NCI-H82 (cell line): ENCODE data around the gene ABCC6.
"Not testable (repeated sequence)": the region's sequence is repeated elsewhere in the genome, so short reads cannot be mapped to it uniquely, and the experiment has no call there.

Experiments used
- DNase-seq: peaks from one replicate; lab custom pipeline; 2025; lab: John Stamatoyannopoulos, UW

ABCC6 gene

DNA sequence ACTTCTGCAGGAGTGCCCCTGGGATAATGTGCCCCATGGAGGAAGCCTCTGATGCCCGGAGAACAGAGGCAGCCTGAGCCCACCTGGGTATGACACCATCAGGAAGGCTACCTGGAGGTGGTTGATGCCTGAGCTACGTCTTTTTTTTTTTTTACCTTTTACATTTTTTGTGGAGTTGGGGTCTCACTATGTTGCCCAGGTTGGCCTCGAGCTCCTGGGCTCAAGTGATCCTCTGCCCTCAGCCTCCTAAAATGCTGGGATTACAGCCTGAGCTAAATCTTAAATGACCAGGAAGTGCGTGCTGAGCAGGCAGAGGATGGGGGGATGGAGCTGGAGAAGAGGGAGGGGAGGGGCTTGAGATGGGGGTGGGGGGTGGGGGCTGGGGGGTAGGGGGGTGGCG lies 32.7 kb downstream of the ABCC6 start:
- DNase-seq, result no peak

- DNase-seq, result no peak
Measured at GRCh38 chr16:16189842-16190241, 33.5 kb downstream of the ABCC6 start.

GRCh38 chr16:16188827-16189226 lies 34.5 kb downstream of the ABCC6 start:
- DNase-seq, result no peak

DNA sequence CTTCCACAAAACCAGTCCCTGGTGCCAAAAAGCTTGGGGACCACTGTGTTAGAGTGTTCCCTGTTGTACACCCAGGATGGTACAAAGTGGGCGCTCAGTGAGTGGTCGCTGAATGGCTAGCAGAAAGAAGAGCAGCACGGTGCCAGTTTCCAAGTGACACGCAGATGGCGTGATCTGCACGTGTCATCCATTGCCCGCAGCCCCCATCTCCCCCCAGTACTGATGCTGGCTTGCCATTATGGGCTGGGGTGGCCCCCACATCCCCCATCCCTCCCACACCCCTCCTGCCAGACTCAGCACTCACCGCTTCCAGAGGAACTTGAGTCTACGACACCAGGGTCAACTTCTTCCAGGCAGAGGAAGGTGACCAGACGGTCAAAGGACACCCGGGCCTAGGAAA lies 36.5 kb downstream of the ABCC6 start:
- DNase-seq, result no peak

DNA sequence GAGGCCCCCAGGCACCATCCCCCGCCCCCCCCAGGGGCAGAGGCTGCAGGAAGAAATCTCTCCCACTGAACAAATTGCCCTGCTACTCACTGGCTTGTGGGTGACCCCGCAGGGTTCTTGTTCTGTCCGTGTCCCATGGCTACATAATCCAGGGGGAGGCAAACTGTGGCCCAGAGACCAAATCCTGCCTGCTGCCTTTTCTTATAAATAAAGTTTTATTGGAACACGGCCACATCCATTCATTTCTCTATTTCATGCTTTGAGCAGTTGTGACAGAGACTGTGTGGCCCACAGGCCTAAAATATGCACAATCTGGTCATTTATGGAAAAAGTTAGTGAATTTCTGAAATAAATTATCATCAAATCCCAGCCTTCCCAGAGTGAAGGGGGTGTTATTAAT lies 38.2 kb downstream of the ABCC6 start:
- no peak for DNase-seq

- DNase-seq, result no peak
Measured at GRCh38 chr16:16184594-16184993, 38.7 kb downstream of the ABCC6 start.

DNA sequence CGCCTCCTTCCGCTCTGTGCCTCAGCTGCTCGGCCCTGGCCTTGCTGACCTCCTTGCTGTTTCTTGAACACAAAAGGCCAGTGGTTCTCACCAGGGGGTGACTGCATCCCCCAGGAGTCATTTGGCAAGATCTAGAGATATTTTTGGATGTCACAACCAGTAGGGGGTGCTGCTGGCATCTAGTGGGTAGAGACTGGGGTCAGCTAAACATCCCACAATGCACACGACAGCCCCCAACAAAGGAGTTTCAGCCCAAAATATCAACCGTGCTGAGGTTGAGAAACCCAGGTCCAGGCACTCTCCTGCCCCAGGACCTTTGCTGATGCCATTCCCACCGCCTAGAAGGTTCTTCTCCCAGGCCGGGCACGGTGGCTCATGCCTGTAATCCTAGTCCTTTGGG lies 39.7 kb downstream of the ABCC6 start:
- peak; percentile 14 for DNase-seq

GRCh38 chr16:16182918-16183317 lies 40.4 kb downstream of the ABCC6 start:
- no peak for DNase-seq

DNA sequence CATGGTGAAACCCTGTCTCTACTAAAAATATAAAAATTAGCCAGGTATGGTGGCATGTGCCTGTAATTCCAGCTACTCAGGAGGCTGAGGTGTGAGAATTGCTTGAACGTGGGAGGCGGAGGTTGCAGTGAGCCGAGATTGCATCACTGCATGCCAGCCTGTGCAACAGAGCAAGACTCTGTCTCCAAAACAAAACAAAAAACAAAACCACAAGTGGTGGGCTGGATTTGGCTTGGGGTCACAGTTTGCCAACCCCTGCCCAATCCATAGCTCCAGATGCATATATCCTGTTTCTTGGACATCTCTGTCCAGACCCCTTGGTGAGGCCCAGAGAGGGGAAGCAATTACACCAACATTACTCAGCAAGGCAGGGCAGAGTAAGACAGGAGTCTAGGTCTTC lies 41.5 kb downstream of the ABCC6 start:
- DNase-seq, result not testable (repeated sequence)

- DNase-seq, result no peak
Measured at GRCh38 chr16:16178455-16179162, 44.7 kb downstream of the ABCC6 start.

- no peak for DNase-seq
Measured at GRCh38 chr16:16176328-16176727, 47.0 kb downstream of the ABCC6 start.

DNA sequence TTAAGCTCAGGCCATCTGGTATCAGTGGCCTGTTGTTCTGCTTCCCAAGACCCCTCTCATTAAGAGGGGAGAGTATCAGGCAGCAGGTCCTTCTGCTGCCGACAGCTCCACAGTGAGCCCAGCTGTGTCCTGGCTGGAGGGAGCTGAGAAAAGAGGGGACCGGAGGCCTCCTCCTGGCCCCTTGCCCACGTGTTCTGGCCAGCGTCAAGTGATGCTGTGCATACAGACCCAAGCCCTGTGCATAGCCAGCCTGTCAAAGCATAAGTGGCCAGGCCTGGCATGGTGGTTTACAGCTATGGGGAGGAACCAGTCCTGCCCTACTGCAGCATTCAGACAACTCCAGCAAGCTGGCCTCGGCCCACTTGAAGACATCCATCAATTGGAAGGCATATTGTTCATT lies 48.0 kb downstream of the ABCC6 start:
- no peak for DNase-seq

GRCh38 chr16:16172991-16173390 lies 50.3 kb downstream of the ABCC6 start:
- DNase-seq, result no peak

DNA sequence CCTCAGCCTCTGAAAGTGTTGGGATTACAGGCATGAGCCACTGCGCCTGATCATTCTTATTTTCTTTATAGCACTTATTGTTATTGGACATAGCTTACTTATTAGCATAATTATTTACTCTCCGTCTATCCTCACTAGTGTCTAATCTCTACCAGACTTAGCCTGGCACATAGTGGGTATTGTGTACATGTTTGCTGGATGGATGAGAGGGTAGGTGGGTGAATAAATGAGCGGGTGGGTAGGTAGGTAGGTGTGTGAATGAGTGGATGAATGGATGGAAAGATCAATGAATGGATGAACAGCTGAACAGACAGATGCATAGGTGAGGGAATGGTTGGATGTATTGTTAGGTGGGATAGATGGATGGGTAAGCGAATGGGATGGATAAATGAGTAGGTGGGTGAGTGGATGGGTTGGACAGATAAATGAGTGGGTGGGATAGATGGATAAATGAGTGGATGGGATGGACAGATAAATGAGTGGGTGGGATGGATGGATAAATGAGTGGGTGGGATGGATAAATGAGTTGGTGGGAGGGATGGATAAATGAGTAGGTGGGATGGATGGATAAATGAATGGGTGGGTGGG lies 51.9 kb downstream of the ABCC6 start:
- no peak for DNase-seq

DNA sequence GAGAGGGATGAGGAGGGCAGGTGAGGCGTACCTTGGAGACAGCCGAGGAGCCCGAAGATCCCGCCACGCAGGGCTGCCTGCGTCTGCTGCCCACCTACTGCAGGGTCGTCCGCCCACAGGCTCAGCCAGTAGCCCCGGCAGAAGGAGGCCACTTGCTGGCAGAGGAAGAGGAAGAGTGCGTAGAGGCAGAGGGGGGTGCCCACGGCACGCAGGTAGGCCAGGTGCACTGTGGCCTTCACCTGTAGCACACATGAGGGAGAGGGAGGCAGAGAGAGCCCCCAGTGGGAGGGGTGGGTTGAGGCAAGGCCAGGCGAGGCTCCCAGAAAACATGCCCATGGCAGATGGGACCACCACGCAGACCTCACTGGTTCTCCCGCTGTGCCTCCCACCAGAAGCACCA lies 53.7 kb downstream of the ABCC6 start:
- no peak for DNase-seq

- no peak for DNase-seq
Measured at GRCh38 chr16:16168431-16168830, 54.9 kb downstream of the ABCC6 start.

DNA sequence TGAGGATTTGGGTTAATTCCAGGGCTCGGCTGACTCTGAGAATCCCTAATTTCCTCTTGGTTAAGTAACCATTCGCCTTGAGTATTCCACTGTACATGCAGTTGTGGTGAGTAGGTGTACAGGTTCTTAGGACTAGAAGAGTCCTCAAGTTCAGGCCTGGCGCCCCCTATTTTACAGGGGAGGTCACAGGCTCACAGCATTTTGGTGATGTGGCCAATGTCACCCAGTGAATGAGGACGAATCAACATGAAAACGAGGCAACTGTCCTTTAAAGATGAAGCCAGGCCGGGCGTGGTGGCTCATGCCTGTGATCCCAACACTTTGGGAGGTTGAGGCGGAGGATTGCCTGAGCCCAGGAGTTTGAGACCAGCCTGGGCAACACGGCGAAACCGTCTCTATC lies 55.4 kb downstream of the ABCC6 start:
- DNase-seq, result no peak

DNA sequence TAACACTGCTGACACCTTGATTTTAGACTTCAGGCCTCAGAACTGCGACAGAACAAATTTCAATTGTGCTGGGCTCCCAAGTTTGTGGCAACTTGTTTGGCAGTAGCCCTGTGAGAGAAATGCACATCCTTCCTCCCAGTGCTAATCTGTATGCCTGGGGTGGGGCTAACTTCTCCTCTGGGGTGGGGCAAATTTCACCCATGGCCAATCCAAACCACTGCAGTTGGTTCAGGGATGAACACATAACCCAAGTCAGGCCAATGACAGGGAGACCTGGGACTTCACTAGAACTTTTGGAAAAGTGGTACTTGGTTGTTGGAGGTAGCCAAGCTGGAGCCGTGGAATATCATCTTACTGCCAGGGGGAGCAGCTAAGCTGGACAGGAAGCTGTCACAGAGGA lies 56.3 kb downstream of the ABCC6 start:
- DNase-seq, result no peak

GRCh38 chr16:16166085-16166484 lies 57.2 kb downstream of the ABCC6 start:
- no peak for DNase-seq

- DNase-seq, result no peak
Measured at GRCh38 chr16:16164243-16164642, 59.1 kb downstream of the ABCC6 start.

DNA sequence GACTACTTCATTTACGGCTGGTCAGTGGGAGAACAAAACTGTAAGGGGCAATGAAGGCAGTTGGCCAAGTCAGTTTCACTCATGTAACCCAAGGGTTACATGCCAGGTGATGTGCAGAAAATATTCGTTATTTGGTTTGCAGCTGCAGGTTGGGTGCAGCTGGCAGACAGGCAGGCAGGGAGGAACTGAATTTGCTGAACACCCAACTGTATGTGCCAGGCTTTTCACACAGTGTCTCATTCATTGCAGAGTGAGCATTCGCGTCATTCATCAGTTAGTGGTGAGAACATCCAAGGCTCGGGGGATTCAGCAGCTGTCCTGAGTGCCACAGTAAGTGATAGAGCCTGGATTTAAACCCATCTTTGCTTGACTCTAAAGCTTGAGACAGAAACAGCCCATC lies 59.7 kb downstream of the ABCC6 start:
- DNase-seq, result no peak

- DNase-seq, result no peak
Measured at GRCh38 chr16:16163109-16163508, 60.2 kb downstream of the ABCC6 start.

- DNase-seq, result peak; percentile 22
Measured at GRCh38 chr16:16162591-16162990, 60.7 kb downstream of the ABCC6 start.

GRCh38 chr16:16161840-16162239 lies 61.5 kb downstream of the ABCC6 start:
- not testable (repeated sequence) for DNase-seq
